GM12878 (cell line): ENCODE measurements around the gene DLG1. TPM values are rescaled to one million over a fixed set of nuclear protein-coding genes. Genes with fewer than 3 reads are reported as not detected.

Experiments
- ATAC-seq: fragments of 200-7000 bp; cut with Tn5 transposase; 3 replicates; pipeline ENCODE4 v1.9.1; 2020; ENCODE audit warnings: mild to moderate bottlenecking, moderate library complexity
- BruUV-seq: library from RNA; stranded (reverse); fragments of 400-500 nt; replicated peaks from 2 replicates; lab custom pipeline; 2021; lab: Mats Ljungman, UMichigan
- CTCF ChIA-PET: fragments of 300-600 bp; sonication (Branson Sonifier 250); formaldehyde crosslinking; extraction: SDS; loops from one replicate; lab custom pipeline; 2021; ENCODE audit warnings: inconsistent platforms; lab: Yijun Ruan, JAX
- POLR2A ChIA-PET: fragments of 350-600 bp; formaldehyde crosslinking; extraction: SDS; loops from one replicate; lab custom pipeline; 2021; ENCODE audit warnings: inconsistent platforms; lab: Charles Lee
- RAD21 ChIA-PET: fragments of 300-600 bp; sonication (Branson Sonifier 250); formaldehyde crosslinking; loops from one replicate; lab custom pipeline; 2023; ENCODE audit warnings: antibody characterized with exemption; ENCODE audit not compliant: unreplicated experiment; lab: Charles Lee
- SMC1A ChIA-PET: fragments of 300-600 bp; sonication (Branson Sonifier 250); formaldehyde crosslinking; loops from one replicate; lab custom pipeline; 2023; ENCODE audit not compliant: unreplicated experiment, uncharacterized antibody; lab: Charles Lee
- DNase-seq: peaks from one replicate; pipeline ENCODE4 v3.0.0-alpha.2; 2011; ENCODE audit warnings: low read depth, low spot score
- FAIRE-seq: peaks from 3 replicates; lab custom pipeline; 2011; peaks lifted over from hg19 to GRCh38; lab: Jason Lieb, UNC
- H2AFZ ChIP-seq: 2 replicates; pipeline ENCODE4 v1.6.0; 2011; ENCODE audit warnings: low read depth, low read length, control low read depth; ENCODE audit not compliant: control insufficient read depth
- H3K27ac ChIP-seq: 2 replicates; pipeline ENCODE4 v1.5.1; 2011; ENCODE audit warnings: control low read depth; ENCODE audit not compliant: control insufficient read depth, insufficient read depth
- H3K27me3 ChIP-seq, 2 experiments: replicated peaks in 1 of 2; 2 replicates each; pipeline versions ENCODE4 v1.6.0 to v1.6.1; 2011; ENCODE audit warnings: low read length in 1 of 2; ENCODE audit not compliant: control insufficient read depth in 2 of 2, insufficient read depth in 2 of 2
- H3K36me3 ChIP-seq, 2 experiments: 2 replicates each; pipeline ENCODE4 v1.5.1; 2011; ENCODE audit warnings: low read length in 1 of 2; ENCODE audit not compliant: control insufficient read depth in 2 of 2, insufficient read depth in 2 of 2
- H3K4me1 ChIP-seq: 2 replicates; pipeline ENCODE4 v1.6.1; 2011; ENCODE audit warnings: mild to moderate bottlenecking, low read length, moderate library complexity, mixed read lengths; ENCODE audit not compliant: control insufficient read depth, insufficient read depth
- H3K4me2 ChIP-seq: 2 replicates; pipeline ENCODE4 v1.6.0; 2011; ENCODE audit warnings: control low read depth; ENCODE audit not compliant: control insufficient read depth, insufficient read depth
- H3K4me3 ChIP-seq: fragments of 200-600 bp; sonication (generic); 2 replicates; pipeline ENCODE4 v1.5.1; 2016
- H3K79me2 ChIP-seq: 2 replicates; pipeline ENCODE4 v1.6.0; 2011; ENCODE audit warnings: low read length; ENCODE audit not compliant: control insufficient read depth, insufficient read depth
- H3K9ac ChIP-seq: 2 replicates; pipeline ENCODE4 v1.8.0; 2011; ENCODE audit warnings: low read length, control low read depth, mixed read lengths; ENCODE audit not compliant: control insufficient read depth, insufficient read depth
- H3K9me3 ChIP-seq: replicated peaks from 3 replicates; pipeline ENCODE4 v1.5.1; 2011; ENCODE audit warnings: mild to moderate bottlenecking, low read length; ENCODE audit not compliant: control insufficient read depth, insufficient read depth
- H4K20me1 ChIP-seq: 2 replicates; pipeline ENCODE4 v1.6.0; 2011; ENCODE audit not compliant: control insufficient read depth, insufficient read depth
- NFYB ChIP-seq: IDR thresholded peaks from 2 replicates; pipeline ENCODE4 v1.6.1; 2011; ENCODE audit warnings: low read depth, mild to moderate bottlenecking, low read length, improper control_type of control experiment, moderate library complexity; ENCODE audit not compliant: insufficient read depth
- RAD21 ChIP-seq: IDR thresholded peaks from 2 replicates; pipeline ENCODE4 v1.6.1; 2011; ENCODE audit warnings: mild to moderate bottlenecking, low read depth, low read length, moderate library complexity; ENCODE audit not compliant: insufficient read depth
- SMC3 ChIP-seq: IDR thresholded peaks from 2 replicates; pipeline ENCODE4 v1.6.1; 2011; ENCODE audit warnings: low read length, improper control_type of control experiment, borderline replicate concordance
- in situ Hi-C: fragments of 300-500 bp; cut with MboI; formaldehyde crosslinking; loops from 9 replicates; pipeline ENCODE4 v1.14.3; 2018; ENCODE audit warnings: mixed read lengths
- intact Hi-C: fragments of 100-400 bp; cut with micrococcal nuclease; formaldehyde crosslinking; loops from one replicate; pipeline ENCODE4 v1.14.2; 2022; ENCODE audit not compliant: unreplicated experiment
- polyA plus RNA-seq, 11 experiments: library from polyadenylated mRNA; depleted of rRNA in 4 of 11; unstranded in 6 of 11; stranded (reverse) in 5 of 11; fragments of >200 nt; fragmentation: Nextera tagmentation in 4 of 11; fragmentation: Illumina TruSeq in 1 of 11; extraction: Ambion mirVana in 4 of 11; extraction: Trizol in 1 of 11; gene quantifications; 1 replicate in 1 of 11; 2 replicates in 10 of 11; pipeline versions ENCODE4 v1.2.1 to v1.2.3, GENCODE V29; 2011 to 2016; ENCODE audit warnings: inconsistent platforms in 2 of 11, missing spikeins in 2 of 11, low read depth in 1 of 11
- total RNA-seq, 4 experiments: library from RNA; depleted of rRNA in 3 of 4; stranded (reverse); fragments of >200 nt in 3 of 4; fragmentation: Illumina TruSeq in 1 of 4; extraction: Trizol in 1 of 4; gene quantifications; 2 replicates each; pipeline versions ENCODE4 v1.2.1 to v1.2.3, GENCODE V29; 2013 to 2021
- TF ChIP-seq, protein P1 (sequence below), 3 experiments: IDR thresholded peaks in 2 of 3; conservative IDR thresholded peaks in 1 of 3; 2 replicates each; pipeline ENCODE4 v1.5.1; 2011; ENCODE audit warnings: low read depth in 3 of 3, low read length in 3 of 3, mild to moderate bottlenecking in 3 of 3, control low read depth in 2 of 3, moderate library complexity in 2 of 3, inconsistent platforms in 1 of 3, mixed read lengths in 1 of 3; ENCODE audit not compliant: control insufficient read depth in 2 of 3, insufficient read depth in 1 of 3; ENCODE audit errors: extremely low read depth in 1 of 3

Gene DLG1
- total and polyA plus RNA-seq, 10 of the 15 experiments (the other 5 are each of a cell fraction or from before 2014, with no cell fraction given), result 9.2 to 63.1 (median 40.1) TPM

DNA sequence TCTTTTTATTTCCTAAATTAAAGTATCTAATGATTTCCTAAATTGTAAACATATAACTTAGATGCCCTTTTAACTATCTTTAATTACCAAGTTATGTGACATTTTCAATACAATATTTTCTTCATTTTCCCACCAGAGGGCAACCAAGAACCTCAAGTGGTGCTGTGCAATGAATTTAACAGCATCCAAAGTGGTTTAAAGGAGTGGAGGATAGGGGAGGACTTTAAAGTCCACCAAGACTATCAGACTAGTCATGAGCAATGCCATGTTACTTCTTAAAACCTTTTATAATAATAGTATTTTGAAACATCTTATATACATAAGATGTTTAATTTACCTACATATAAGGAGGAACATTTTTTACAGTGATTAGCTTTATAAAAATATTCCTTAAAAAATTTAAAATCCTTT, 74.4 kb downstream of the DLG1 start:
- Histone ChIP-seq H3K9me3 (no peaks in the 10 kb centered on the region), H3K4me3 (no peak overlapping the region), H3K4me2 (no peak overlapping the region), H3K9ac (no peak overlapping the region), H3K4me1 (peaks cover 3% of the 10 kb centered on the region; the same call in 1 of the 2 replicates), H3K79me2 (peaks cover 40% of the 10 kb centered on the region), H3K27ac (no peak overlapping the region), H4K20me1 (no peaks in the 10 kb centered on the region), H2AFZ (no peak overlapping the region), H3K36me3 (no peaks in the 10 kb centered on the region), H3K27me3 (no peaks in the 10 kb centered on the region)
- RAD21 ChIA-PET, result interaction anchor here (0.7 to 7.8 kb wide), 10 partner anchors 14 to 375 kb away, joined by 3 to 49 read pairs (median 5); no protein-coding TSS in a partner anchor
- SMC1A ChIA-PET, result interaction anchor here (0.6 to 7.4 kb wide), 19 partner anchors 7 to 286 kb away, joined by 3 to 63 read pairs (median 4); no protein-coding TSS in a partner anchor
- TF ChIP-seq RAD21 (peak; percentile 86), SMC3 (peak; percentile 68), NFYB (no peak)
- TF ChIP-seq, protein P1, sequence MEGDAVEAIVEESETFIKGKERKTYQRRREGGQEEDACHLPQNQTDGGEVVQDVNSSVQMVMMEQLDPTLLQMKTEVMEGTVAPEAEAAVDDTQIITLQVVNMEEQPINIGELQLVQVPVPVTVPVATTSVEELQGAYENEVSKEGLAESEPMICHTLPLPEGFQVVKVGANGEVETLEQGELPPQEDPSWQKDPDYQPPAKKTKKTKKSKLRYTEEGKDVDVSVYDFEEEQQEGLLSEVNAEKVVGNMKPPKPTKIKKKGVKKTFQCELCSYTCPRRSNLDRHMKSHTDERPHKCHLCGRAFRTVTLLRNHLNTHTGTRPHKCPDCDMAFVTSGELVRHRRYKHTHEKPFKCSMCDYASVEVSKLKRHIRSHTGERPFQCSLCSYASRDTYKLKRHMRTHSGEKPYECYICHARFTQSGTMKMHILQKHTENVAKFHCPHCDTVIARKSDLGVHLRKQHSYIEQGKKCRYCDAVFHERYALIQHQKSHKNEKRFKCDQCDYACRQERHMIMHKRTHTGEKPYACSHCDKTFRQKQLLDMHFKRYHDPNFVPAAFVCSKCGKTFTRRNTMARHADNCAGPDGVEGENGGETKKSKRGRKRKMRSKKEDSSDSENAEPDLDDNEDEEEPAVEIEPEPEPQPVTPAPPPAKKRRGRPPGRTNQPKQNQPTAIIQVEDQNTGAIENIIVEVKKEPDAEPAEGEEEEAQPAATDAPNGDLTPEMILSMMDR (IDR thresholded peaks at IDR 0.05 in 2 of 3, conservative IDR thresholded peaks at IDR 0.05 in 1 of 3; ENCODE audit: control insufficient read depth in 2 of 3, extremely low read depth in 1 of 3, insufficient read depth in 1 of 3, low read depth in 3 of 3, low read length in 3 of 3), result peak; percentile 40 to 66 (median 47); a peak in 5 of 6 replicates
- no TSS peak for BruUV-seq
- peak; percentile 19 for DNase-seq
- no peak for FAIRE-seq
- POLR2A ChIA-PET, result no interaction called here
- CTCF ChIA-PET, result interaction anchor here (0.6 to 7.9 kb wide), 22 partner anchors 12 to 452 kb away, joined by 3 to 101 read pairs (median 5); partner anchors contain the start of gene MELTF
- intact Hi-C loops, result loop anchor here (2.0 to 5.0 kb wide), 3 partner anchors 33 to 279 kb away; no protein-coding TSS in a partner anchor
- ATAC-seq, result peak; percentile 84
- in situ Hi-C loops, result no loop called here
